WTC11 (cell line): ENCODE results near the gene SYNDIG1. TPM values are rescaled to one million over a fixed set of nuclear protein-coding genes. Genes with fewer than 3 reads are reported as not detected.

Experiments used
- ATAC-seq: fragments of 200-7000 bp; cut with Tn5 transposase; 2 replicates; pipeline ENCODE4 v1.10.0; 2021; ENCODE audit warnings: mild to moderate bottlenecking, moderate library complexity
- CTCF ChIA-PET: fragments of 300-600 bp; sonication (Branson Sonifier 250); formaldehyde crosslinking; loops from one replicate; lab custom pipeline; 2021; ENCODE audit warnings: antibody characterized with exemption; lab: Charles Lee
- POLR2A ChIA-PET: fragments of 350-600 bp; sonication (Branson Sonifier 250); formaldehyde crosslinking; loops from one replicate; lab custom pipeline; 2021; ENCODE audit warnings: antibody characterized with exemption; lab: Charles Lee
- DNase-seq: peaks from one replicate; pipeline ENCODE4 v3.0.0; 2021; ENCODE audit warnings: low spot score
- H3K27ac Mint-ChIP-seq: 2 replicates; pipeline ENCODE4 v1.8.0; 2021; ENCODE audit warnings: mixed read lengths
- H3K27me3 Mint-ChIP-seq: 2 replicates; pipeline ENCODE4 v1.8.0; 2021; ENCODE audit warnings: low read depth, mild to moderate bottlenecking, moderate library complexity, mixed read lengths
- H3K36me3 Mint-ChIP-seq: 2 replicates; pipeline ENCODE4 v1.8.0; 2021; ENCODE audit warnings: mixed read lengths
- H3K4me1 Mint-ChIP-seq: 2 replicates; pipeline ENCODE4 v1.8.0; 2022; ENCODE audit warnings: mixed read lengths
- H3K4me3 Mint-ChIP-seq: 2 replicates; pipeline ENCODE4 v1.8.0; 2021; ENCODE audit warnings: mild to moderate bottlenecking, moderate library complexity, mixed read lengths
- H3K9me3 Mint-ChIP-seq: 2 replicates; pipeline ENCODE4 v1.8.0; 2021; ENCODE audit warnings: mixed read lengths
- ATF3 ChIP-seq: sonication (generic); formaldehyde crosslinking; conservative IDR thresholded peaks from 2 replicates; pipeline ENCODE4 v1.8.1; 2022; ENCODE audit warnings: mild to moderate bottlenecking, missing genetic modification reagents
- CTCF ChIP-seq: fragments of 200-600 bp; IDR thresholded peaks from 2 replicates; pipeline ENCODE4 v1.8.0; 2022; ENCODE audit warnings: antibody characterized with exemption
- EMX1 ChIP-seq: fragments of 250-450 bp; sonication (Bioruptor Pico); IDR thresholded peaks from 2 replicates; pipeline ENCODE4 v1.8.0; 2021; ENCODE audit warnings: mild to moderate bottlenecking
- ERG ChIP-seq: fragments of 250-450 bp; sonication (Bioruptor Pico); IDR thresholded peaks from 2 replicates; pipeline ENCODE4 v1.8.0; 2021; ENCODE audit warnings: mild to moderate bottlenecking
- ETV6 ChIP-seq: sonication (generic); formaldehyde crosslinking; IDR thresholded peaks from 2 replicates; pipeline ENCODE4 v1.8.1; 2022; ENCODE audit warnings: mild to moderate bottlenecking, missing genetic modification reagents
- GABPB1 ChIP-seq: sonication (generic); formaldehyde crosslinking; IDR thresholded peaks from 2 replicates; pipeline ENCODE4 v1.8.1; 2023; ENCODE audit warnings: mild to moderate bottlenecking, missing genetic modification reagents
- HMGXB4 ChIP-seq: sonication (generic); formaldehyde crosslinking; IDR thresholded peaks from 2 replicates; pipeline ENCODE4 v1.8.1; 2023; ENCODE audit warnings: mild to moderate bottlenecking, moderate library complexity, missing genetic modification reagents
- JUN ChIP-seq: sonication (generic); formaldehyde crosslinking; IDR thresholded peaks from 2 replicates; pipeline ENCODE4 v1.8.0; 2023; ENCODE audit warnings: mild to moderate bottlenecking, missing genetic modification reagents
- MAX ChIP-seq: sonication (generic); formaldehyde crosslinking; IDR thresholded peaks from 2 replicates; pipeline ENCODE4 v1.8.0; 2022; ENCODE audit warnings: mild to moderate bottlenecking, missing genetic modification reagents
- MXD4 ChIP-seq: fragments of 250-450 bp; sonication (Bioruptor Pico); IDR thresholded peaks from 2 replicates; pipeline ENCODE4 v1.8.0; 2021; ENCODE audit warnings: mild to moderate bottlenecking, moderate library complexity, borderline replicate concordance
- MYBL2 ChIP-seq: sonication (generic); formaldehyde crosslinking; IDR thresholded peaks from 2 replicates; pipeline ENCODE4 v1.8.1; 2023; ENCODE audit warnings: mild to moderate bottlenecking, moderate library complexity, missing genetic modification reagents
- NFATC4 ChIP-seq: fragments of 250-450 bp; sonication (Bioruptor Pico); IDR thresholded peaks from 2 replicates; pipeline ENCODE4 v1.9.0; 2021; ENCODE audit warnings: mild to moderate bottlenecking
- NFE2L1 ChIP-seq: sonication (generic); formaldehyde crosslinking; IDR thresholded peaks from 2 replicates; pipeline ENCODE4 v1.8.1; 2023; ENCODE audit warnings: missing genetic modification reagents
- NR2C2 ChIP-seq: sonication (generic); formaldehyde crosslinking; IDR thresholded peaks from 2 replicates; pipeline ENCODE4 v1.8.0; 2022; ENCODE audit warnings: mild to moderate bottlenecking, missing genetic modification reagents
- NR3C1 ChIP-seq: sonication (generic); formaldehyde crosslinking; conservative IDR thresholded peaks from 2 replicates; pipeline ENCODE4 v1.8.1; 2023; ENCODE audit warnings: low read depth, mild to moderate bottlenecking, missing genetic modification reagents
- PRRX2 ChIP-seq: fragments of 250-450 bp; sonication (Bioruptor Pico); IDR thresholded peaks from 2 replicates; pipeline ENCODE4 v1.8.0; 2021; ENCODE audit warnings: mild to moderate bottlenecking
- SP1 ChIP-seq: sonication (generic); formaldehyde crosslinking; conservative IDR thresholded peaks from 2 replicates; pipeline ENCODE4 v1.8.1; 2022; ENCODE audit warnings: missing genetic modification reagents
- ZNF232 ChIP-seq: sonication (generic); formaldehyde crosslinking; IDR thresholded peaks from 2 replicates; pipeline ENCODE4 v1.8.0; 2022; ENCODE audit warnings: mild to moderate bottlenecking, missing genetic modification reagents
- total RNA-seq: library from RNA; stranded (reverse); gene quantifications from 3 replicates; pipeline ENCODE4 v1.2.3, GENCODE V29; 2021
- TF ChIP-seq, protein P1 (sequence below): sonication (generic); formaldehyde crosslinking; IDR thresholded peaks from 2 replicates; pipeline ENCODE4 v1.8.0; 2023; ENCODE audit warnings: mild to moderate bottlenecking, missing genetic modification reagents
- TF ChIP-seq, protein P2 (sequence below): sonication (generic); formaldehyde crosslinking; IDR thresholded peaks from 2 replicates; pipeline ENCODE4 v1.8.0; 2022; ENCODE audit warnings: missing genetic modification reagents

Gene SYNDIG1
- total RNA-seq, 1 experiment from 2014 or later = 6.4 TPM

GRCh38 chr20:24477831-24478547 is 8.6 kb downstream of the SYNDIG1 start:
- no peak; the same call in 1 of the 2 replicates for ATAC-seq
- Mint-ChIP-seq H3K27ac (no peak overlapping the region), H3K27me3 (peaks cover 14% of the 10 kb centered on the region)

More at GRCh38 chr20:24477831-24478547, 8.6 kb downstream of the SYNDIG1 start:
- Mint-ChIP-seq H3K9me3 (peaks cover 5% of the 10 kb centered on the region; the same call in 1 of the 2 replicates), H3K4me3 (no peak overlapping the region), H3K36me3 (no peaks in the 10 kb centered on the region; the same call in 1 of the 2 replicates), H3K4me1 (peaks cover 27% of the 10 kb centered on the region)
- no peak for DNase-seq
- no peak for TF ChIP-seq HMGXB4 (CRISPR knock-in tag)
- no peak for TF ChIP-seq SP1 (CRISPR knock-in tag)
- no peak for TF ChIP-seq NR2C2
- TF ChIP-seq, protein P1, sequence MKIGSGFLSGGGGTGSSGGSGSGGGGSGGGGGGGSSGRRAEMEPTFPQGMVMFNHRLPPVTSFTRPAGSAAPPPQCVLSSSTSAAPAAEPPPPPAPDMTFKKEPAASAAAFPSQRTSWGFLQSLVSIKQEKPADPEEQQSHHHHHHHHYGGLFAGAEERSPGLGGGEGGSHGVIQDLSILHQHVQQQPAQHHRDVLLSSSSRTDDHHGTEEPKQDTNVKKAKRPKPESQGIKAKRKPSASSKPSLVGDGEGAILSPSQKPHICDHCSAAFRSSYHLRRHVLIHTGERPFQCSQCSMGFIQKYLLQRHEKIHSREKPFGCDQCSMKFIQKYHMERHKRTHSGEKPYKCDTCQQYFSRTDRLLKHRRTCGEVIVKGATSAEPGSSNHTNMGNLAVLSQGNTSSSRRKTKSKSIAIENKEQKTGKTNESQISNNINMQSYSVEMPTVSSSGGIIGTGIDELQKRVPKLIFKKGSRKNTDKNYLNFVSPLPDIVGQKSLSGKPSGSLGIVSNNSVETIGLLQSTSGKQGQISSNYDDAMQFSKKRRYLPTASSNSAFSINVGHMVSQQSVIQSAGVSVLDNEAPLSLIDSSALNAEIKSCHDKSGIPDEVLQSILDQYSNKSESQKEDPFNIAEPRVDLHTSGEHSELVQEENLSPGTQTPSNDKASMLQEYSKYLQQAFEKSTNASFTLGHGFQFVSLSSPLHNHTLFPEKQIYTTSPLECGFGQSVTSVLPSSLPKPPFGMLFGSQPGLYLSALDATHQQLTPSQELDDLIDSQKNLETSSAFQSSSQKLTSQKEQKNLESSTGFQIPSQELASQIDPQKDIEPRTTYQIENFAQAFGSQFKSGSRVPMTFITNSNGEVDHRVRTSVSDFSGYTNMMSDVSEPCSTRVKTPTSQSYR = no peak
- TF ChIP-seq NR3C1 = no peak
- TF ChIP-seq ATF3 (CRISPR knock-in tag) = no peak
- no peak for TF ChIP-seq ERG (CRISPR knock-in tag)
- TF ChIP-seq ETV6 = no peak
- no peak for TF ChIP-seq ZNF232 (CRISPR knock-in tag)
- no peak for TF ChIP-seq PRRX2 (CRISPR knock-in tag)
- TF ChIP-seq NFE2L1 (CRISPR knock-in tag) = no peak
- TF ChIP-seq JUN (CRISPR knock-in tag) = no peak
- no peak for TF ChIP-seq MAX (CRISPR knock-in tag)
- TF ChIP-seq NFATC4 (CRISPR knock-in tag) = no peak
- TF ChIP-seq CTCF = no peak
- TF ChIP-seq, protein P2, sequence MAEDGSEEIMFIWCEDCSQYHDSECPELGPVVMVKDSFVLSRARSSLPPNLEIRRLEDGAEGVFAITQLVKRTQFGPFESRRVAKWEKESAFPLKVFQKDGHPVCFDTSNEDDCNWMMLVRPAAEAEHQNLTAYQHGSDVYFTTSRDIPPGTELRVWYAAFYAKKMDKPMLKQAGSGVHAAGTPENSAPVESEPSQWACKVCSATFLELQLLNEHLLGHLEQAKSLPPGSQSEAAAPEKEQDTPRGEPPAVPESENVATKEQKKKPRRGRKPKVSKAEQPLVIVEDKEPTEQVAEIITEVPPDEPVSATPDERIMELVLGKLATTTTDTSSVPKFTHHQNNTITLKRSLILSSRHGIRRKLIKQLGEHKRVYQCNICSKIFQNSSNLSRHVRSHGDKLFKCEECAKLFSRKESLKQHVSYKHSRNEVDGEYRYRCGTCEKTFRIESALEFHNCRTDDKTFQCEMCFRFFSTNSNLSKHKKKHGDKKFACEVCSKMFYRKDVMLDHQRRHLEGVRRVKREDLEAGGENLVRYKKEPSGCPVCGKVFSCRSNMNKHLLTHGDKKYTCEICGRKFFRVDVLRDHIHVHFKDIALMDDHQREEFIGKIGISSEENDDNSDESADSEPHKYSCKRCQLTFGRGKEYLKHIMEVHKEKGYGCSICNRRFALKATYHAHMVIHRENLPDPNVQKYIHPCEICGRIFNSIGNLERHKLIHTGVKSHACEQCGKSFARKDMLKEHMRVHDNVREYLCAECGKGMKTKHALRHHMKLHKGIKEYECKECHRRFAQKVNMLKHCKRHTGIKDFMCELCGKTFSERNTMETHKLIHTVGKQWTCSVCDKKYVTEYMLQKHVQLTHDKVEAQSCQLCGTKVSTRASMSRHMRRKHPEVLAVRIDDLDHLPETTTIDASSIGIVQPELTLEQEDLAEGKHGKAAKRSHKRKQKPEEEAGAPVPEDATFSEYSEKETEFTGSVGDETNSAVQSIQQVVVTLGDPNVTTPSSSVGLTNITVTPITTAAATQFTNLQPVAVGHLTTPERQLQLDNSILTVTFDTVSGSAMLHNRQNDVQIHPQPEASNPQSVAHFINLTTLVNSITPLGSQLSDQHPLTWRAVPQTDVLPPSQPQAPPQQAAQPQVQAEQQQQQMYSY (CRISPR knock-in tag) = no peak
- no peak for TF ChIP-seq MYBL2 (CRISPR knock-in tag)
- no peak for TF ChIP-seq EMX1 (CRISPR knock-in tag)
- TF ChIP-seq GABPB1 = no peak
- TF ChIP-seq MXD4 = no peak
- POLR2A ChIA-PET = no interaction called here
- CTCF ChIA-PET = interaction anchor here (1.9 kb wide), 1 partner anchor 13 kb away, joined by 6 read pairs; no protein-coding TSS in a partner anchor
